ENCODE measurements around the gene OR1D5.

The OR1D5 gene

GRCh38 chr17:3043737-3044365 is 19.6 kb downstream of the OR1D5 start:
- TF ChIP-seq, protein P1, sequence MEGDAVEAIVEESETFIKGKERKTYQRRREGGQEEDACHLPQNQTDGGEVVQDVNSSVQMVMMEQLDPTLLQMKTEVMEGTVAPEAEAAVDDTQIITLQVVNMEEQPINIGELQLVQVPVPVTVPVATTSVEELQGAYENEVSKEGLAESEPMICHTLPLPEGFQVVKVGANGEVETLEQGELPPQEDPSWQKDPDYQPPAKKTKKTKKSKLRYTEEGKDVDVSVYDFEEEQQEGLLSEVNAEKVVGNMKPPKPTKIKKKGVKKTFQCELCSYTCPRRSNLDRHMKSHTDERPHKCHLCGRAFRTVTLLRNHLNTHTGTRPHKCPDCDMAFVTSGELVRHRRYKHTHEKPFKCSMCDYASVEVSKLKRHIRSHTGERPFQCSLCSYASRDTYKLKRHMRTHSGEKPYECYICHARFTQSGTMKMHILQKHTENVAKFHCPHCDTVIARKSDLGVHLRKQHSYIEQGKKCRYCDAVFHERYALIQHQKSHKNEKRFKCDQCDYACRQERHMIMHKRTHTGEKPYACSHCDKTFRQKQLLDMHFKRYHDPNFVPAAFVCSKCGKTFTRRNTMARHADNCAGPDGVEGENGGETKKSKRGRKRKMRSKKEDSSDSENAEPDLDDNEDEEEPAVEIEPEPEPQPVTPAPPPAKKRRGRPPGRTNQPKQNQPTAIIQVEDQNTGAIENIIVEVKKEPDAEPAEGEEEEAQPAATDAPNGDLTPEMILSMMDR (IDR thresholded peaks at IDR 0.05; ENCODE audit: control extremely low read depth, extremely low read depth, low read depth, missing control alignments): peak; percentile 28
- DNase-seq (ENCODE audit: extremely low spot score): no peak
- ChIA-PET POLR2A (no interaction called here), CTCF (no interaction called here)

GRCh38 chr17:3040882-3041281 is 22.5 kb downstream of the OR1D5 start:
- DNase-seq (ENCODE audit: extremely low spot score): no peak
- ChIA-PET CTCF (no interaction called here), POLR2A (no interaction called here)
- TF ChIP-seq, protein P1 (IDR thresholded peaks at IDR 0.05; ENCODE audit: control extremely low read depth, extremely low read depth, low read depth, missing control alignments): no peak

GRCh38 chr17:3039736-3040135 is 23.7 kb downstream of the OR1D5 start:
- DNase-seq (ENCODE audit: extremely low spot score): no peak
- ChIA-PET POLR2A (no interaction called here), CTCF (interaction anchor here (1.2 kb wide), 1 partner anchor 9 kb away, joined by 3 read pairs; no protein-coding TSS in a partner anchor)
- TF ChIP-seq, protein P1 (IDR thresholded peaks at IDR 0.05; ENCODE audit: control extremely low read depth, extremely low read depth, low read depth, missing control alignments): no peak

- no peak for DNase-seq (ENCODE audit: extremely low spot score)
- TF ChIP-seq, protein P1 (IDR thresholded peaks at IDR 0.05; ENCODE audit: control extremely low read depth, extremely low read depth, low read depth, missing control alignments): no peak
- ChIA-PET CTCF (no interaction called here), POLR2A (no interaction called here)
Observed at GRCh38 chr17:3038941-3039340, 24.5 kb downstream of the OR1D5 start.

GRCh38 chr17:3037259-3037658 is 26.1 kb downstream of the OR1D5 start:
- POLR2A ChIA-PET: interaction anchor here (0.6 kb wide), 1 partner anchor 877 kb away, joined by 4 read pairs; no protein-coding TSS in a partner anchor
- DNase-seq (ENCODE audit: extremely low spot score): no peak
- TF ChIP-seq, protein P1 (IDR thresholded peaks at IDR 0.05; ENCODE audit: control extremely low read depth, extremely low read depth, low read depth, missing control alignments): no peak
- CTCF ChIA-PET: no interaction called here

DNA sequence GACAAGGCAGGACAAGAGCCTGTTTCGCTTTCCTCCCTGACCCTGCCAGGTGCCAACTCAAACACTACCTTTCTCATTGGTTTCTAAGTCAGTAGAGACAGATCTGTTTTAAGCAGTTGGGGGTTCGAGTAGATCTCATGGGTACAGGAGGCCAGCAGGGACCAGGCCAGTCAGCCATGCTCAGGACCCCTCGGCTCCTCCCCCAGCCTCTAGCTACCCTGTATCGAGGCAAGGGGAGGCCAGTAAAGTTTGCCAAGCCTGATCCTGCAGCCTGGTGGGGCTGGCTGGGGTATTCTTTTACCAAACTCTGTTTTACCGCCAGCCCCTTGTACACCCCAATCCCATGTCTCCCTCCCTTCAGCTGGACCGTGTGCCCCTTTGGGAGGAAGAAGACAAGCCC is 26.6 kb downstream of the OR1D5 start:
- CTCF ChIA-PET: no interaction called here
- TF ChIP-seq, protein P1 (IDR thresholded peaks at IDR 0.05; ENCODE audit: control extremely low read depth, extremely low read depth, low read depth, missing control alignments): no peak
- DNase-seq (ENCODE audit: extremely low spot score): no peak
- POLR2A ChIA-PET: no interaction called here
